ENCODE results near the gene CAMK1G. TPM values are rescaled to one million over a fixed set of nuclear protein-coding genes. Genes with fewer than 3 reads are reported as not detected.

The CAMK1G gene
- polyA plus RNA-seq, 6 donors from 2014 or later, result not detected

- Mint-ChIP-seq H3K9me3 (no peaks in the 10 kb centered on the region), H3K36me3 (no peaks in the 10 kb centered on the region), H3K27me3 (peaks cover 13 to 27% (median 20%) of the 10 kb centered on the region in 3 donors), H3K4me1 (no peaks in the 10 kb centered on the region), H3K4me3 (no peak overlapping the region), H3K27ac (no peak overlapping the region)
- DNase-seq, result no peak
- no peak for ATAC-seq (ENCODE audit: low read depth in 2 of 2)
Measured at GRCh38 chr1:209612646-209613399, 29.3 kb downstream of the CAMK1G start.

GRCh38 chr1:209613400-209614150, 30.1 kb downstream of the CAMK1G start:
- peaks cover 15 to 27% (median 21%) of the 10 kb centered on the region in 3 donors for H3K27me3 Mint-ChIP-seq
- no peak for DNase-seq
- no peaks in the 10 kb centered on the region for H3K36me3 Mint-ChIP-seq
- no peak overlapping the region for H3K27ac Mint-ChIP-seq
- H3K4me1 Mint-ChIP-seq, result no peaks in the 10 kb centered on the region
- H3K4me3 Mint-ChIP-seq, result no peak overlapping the region
- H3K9me3 Mint-ChIP-seq, result no peaks in the 10 kb centered on the region
- no peak for ATAC-seq (ENCODE audit: low read depth in 2 of 2)

- ATAC-seq (ENCODE audit: low read depth in 2 of 2) (no peak), DNase-seq (no peak)
- H3K27ac Mint-ChIP-seq, result no peak overlapping the region
- no peaks in the 10 kb centered on the region for H3K4me1 Mint-ChIP-seq
- H3K36me3 Mint-ChIP-seq, result no peaks in the 10 kb centered on the region
- H3K27me3 Mint-ChIP-seq, result peaks cover 15 to 27% (median 21%) of the 10 kb centered on the region in 3 donors
- H3K4me3 Mint-ChIP-seq, result no peak overlapping the region
- no peaks in the 10 kb centered on the region for H3K9me3 Mint-ChIP-seq
Measured at GRCh38 chr1:209614151-209614420, 30.6 kb downstream of the CAMK1G start.

- no peak for DNase-seq
- H3K4me3 Mint-ChIP-seq, result no peak overlapping the region
- peaks cover 15 to 27% (median 21%) of the 10 kb centered on the region in 3 donors for H3K27me3 Mint-ChIP-seq
- H3K27ac Mint-ChIP-seq, result no peak overlapping the region
- no peak for ATAC-seq (ENCODE audit: low read depth in 2 of 2)
- no peaks in the 10 kb centered on the region for H3K36me3 Mint-ChIP-seq
- no peaks in the 10 kb centered on the region for H3K9me3 Mint-ChIP-seq
- no peaks in the 10 kb centered on the region for H3K4me1 Mint-ChIP-seq
Measured at GRCh38 chr1:209614906-209615305, 31.4 kb downstream of the CAMK1G start.

GRCh38 chr1:209616366-209617046, 33.0 kb downstream of the CAMK1G start:
- Mint-ChIP-seq H3K36me3 (no peaks in the 10 kb centered on the region), H3K27me3 (peaks cover 15 to 27% (median 23%) of the 10 kb centered on the region in 3 donors), H3K27ac (no peak overlapping the region), H3K4me1 (no peaks in the 10 kb centered on the region), H3K9me3 (no peaks in the 10 kb centered on the region), H3K4me3 (no peak overlapping the region)
- DNase-seq, result no peak
- ATAC-seq (ENCODE audit: low read depth in 2 of 2), result no peak

GRCh38 chr1:209617047-209617673, 33.6 kb downstream of the CAMK1G start:
- H3K9me3 Mint-ChIP-seq, result no peaks in the 10 kb centered on the region
- H3K36me3 Mint-ChIP-seq, result no peaks in the 10 kb centered on the region
- DNase-seq, result no peak
- no peak overlapping the region for H3K27ac Mint-ChIP-seq
- ATAC-seq (ENCODE audit: low read depth in 2 of 2), result no peak
- no peak overlapping the region for H3K4me3 Mint-ChIP-seq
- H3K27me3 Mint-ChIP-seq, result peaks cover 15 to 29% (median 27%) of the 10 kb centered on the region in 3 donors
- no peaks in the 10 kb centered on the region for H3K4me1 Mint-ChIP-seq

GRCh38 chr1:209617755-209618154, 34.2 kb downstream of the CAMK1G start:
- DNase-seq (no peak), ATAC-seq (ENCODE audit: low read depth in 2 of 2) (no peak)
- peaks cover 15 to 31% (median 27%) of the 10 kb centered on the region in 3 donors for H3K27me3 Mint-ChIP-seq
- H3K4me1 Mint-ChIP-seq, result no peaks in the 10 kb centered on the region
- no peaks in the 10 kb centered on the region for H3K36me3 Mint-ChIP-seq
- H3K4me3 Mint-ChIP-seq, result no peak overlapping the region
- no peaks in the 10 kb centered on the region for H3K9me3 Mint-ChIP-seq
- peak overlapping the region in 1 of 6 donors; percentile 27 for H3K27ac Mint-ChIP-seq

- H3K4me1 Mint-ChIP-seq, result no peaks in the 10 kb centered on the region
- no peaks in the 10 kb centered on the region for H3K9me3 Mint-ChIP-seq
- DNase-seq, result no peak
- no peak for ATAC-seq (ENCODE audit: low read depth in 2 of 2)
- H3K4me3 Mint-ChIP-seq, result no peak overlapping the region
- H3K36me3 Mint-ChIP-seq, result no peaks in the 10 kb centered on the region
- peaks cover 15 to 31% (median 27%) of the 10 kb centered on the region in 3 donors for H3K27me3 Mint-ChIP-seq
- no peak overlapping the region for H3K27ac Mint-ChIP-seq
Measured at GRCh38 chr1:209618291-209618690, 34.8 kb downstream of the CAMK1G start.

- no peak for ATAC-seq (ENCODE audit: low read depth in 2 of 2)
- Mint-ChIP-seq H3K4me1 (no peaks in the 10 kb centered on the region), H3K27me3 (peaks cover 12 to 31% (median 30%) of the 10 kb centered on the region in 3 donors), H3K27ac (no peak overlapping the region), H3K36me3 (no peaks in the 10 kb centered on the region), H3K4me3 (no peak overlapping the region), H3K9me3 (no peaks in the 10 kb centered on the region)
- no peak for DNase-seq
Measured at GRCh38 chr1:209618756-209619420, 35.4 kb downstream of the CAMK1G start.

- Mint-ChIP-seq H3K27me3 (peaks cover 11 to 31% (median 30%) of the 10 kb centered on the region in 3 donors), H3K4me3 (peak overlapping the region in 1 of 8 donors; percentile 44), H3K9me3 (no peaks in the 10 kb centered on the region), H3K36me3 (no peaks in the 10 kb centered on the region), H3K27ac (no peak overlapping the region), H3K4me1 (peaks cover 0 to 3% (median 0%) of the 10 kb centered on the region in 3 donors)
- DNase-seq (no peak), ATAC-seq (ENCODE audit: low read depth in 2 of 2) (no peak)
Measured at GRCh38 chr1:209619696-209620486, 36.4 kb downstream of the CAMK1G start.

- Mint-ChIP-seq H3K4me3 (no peak overlapping the region), H3K27me3 (peaks cover 11 to 30% (median 29%) of the 10 kb centered on the region in 3 donors), H3K27ac (no peak overlapping the region), H3K36me3 (no peaks in the 10 kb centered on the region), H3K9me3 (no peaks in the 10 kb centered on the region), H3K4me1 (peaks cover 0 to 3% (median 0%) of the 10 kb centered on the region in 3 donors)
- DNase-seq, result no peak
- ATAC-seq (ENCODE audit: low read depth in 2 of 2), result no peak
Measured at GRCh38 chr1:209620487-209620884, 37.0 kb downstream of the CAMK1G start.

- Mint-ChIP-seq H3K4me1 (peaks cover 0 to 3% (median 0%) of the 10 kb centered on the region in 3 donors), H3K4me3 (no peak overlapping the region), H3K36me3 (no peaks in the 10 kb centered on the region), H3K27ac (peak overlapping the region in 1 of 6 donors; percentile 25), H3K27me3 (peaks cover 7 to 22% (median 22%) of the 10 kb centered on the region in 3 donors), H3K9me3 (no peaks in the 10 kb centered on the region)
- DNase-seq, result no peak
- no peak for ATAC-seq (ENCODE audit: low read depth in 2 of 2)
Measured at GRCh38 chr1:209621286-209621685, 37.8 kb downstream of the CAMK1G start.

All from naive B cell (primary cell).